AG09319 (cell line): Measurements from ENCODE around the gene FAM184A.

Experiments
- DNase-seq: peaks from one replicate; pipeline ENCODE4 v3.0.0-alpha.2; 2010; ENCODE audit warnings: low read depth; ENCODE audit errors: extremely low read depth
- CTCF ChIP-seq: IDR thresholded peaks from 2 replicates; pipeline ENCODE4 v1.5.1; 2011; ENCODE audit warnings: low read depth, mild to moderate bottlenecking, inconsistent platforms, low read length, moderate library complexity

Gene FAM184A

GRCh38 chr6:119052987-119053386 is 25.5 kb downstream of the FAM184A start:
- TF ChIP-seq CTCF = no peak
- no peak for DNase-seq

GRCh38 chr6:119052292-119052889 is 26.1 kb downstream of the FAM184A start:
- no peak for DNase-seq
- no peak for TF ChIP-seq CTCF

- no peak for TF ChIP-seq CTCF
Observed at GRCh38 chr6:119044255-119044654, 34.2 kb downstream of the FAM184A start.

GRCh38 chr6:119043783-119044182 is 34.7 kb downstream of the FAM184A start:
- no peak for DNase-seq

More at GRCh38 chr6:119044255-119044654, 34.2 kb downstream of the FAM184A start:
- no peak for DNase-seq

GRCh38 chr6:119043265-119043664 is 35.2 kb downstream of the FAM184A start:
- TF ChIP-seq CTCF = no peak

More at GRCh38 chr6:119043783-119044182, 34.7 kb downstream of the FAM184A start:
- TF ChIP-seq CTCF = no peak

GRCh38 chr6:119040636-119041035 is 37.8 kb downstream of the FAM184A start:
- no peak for TF ChIP-seq CTCF
- no peak for DNase-seq

More at GRCh38 chr6:119043265-119043664, 35.2 kb downstream of the FAM184A start:
- DNase-seq = no peak

GRCh38 chr6:119040229-119040628 is 38.2 kb downstream of the FAM184A start:
- DNase-seq = no peak
- no peak for TF ChIP-seq CTCF
